HUES48 (cell line): ENCODE measurements around the gene ELL3.
A peak's percentile ranks its signal among the peaks of the same experiment; 100 is the strongest.
"Not testable (repeated sequence)": the region's sequence is repeated elsewhere in the genome, so short reads cannot be mapped to it uniquely, and the experiment has no call there.

Experiments
- H3K27ac ChIP-seq: one replicate; pipeline ENCODE4 v1.7.0; 2013; ENCODE audit warnings: low read depth, low read length, inconsistent platforms
- H3K27me3 ChIP-seq: 2 replicates; pipeline ENCODE4 v1.6.1; 2013; ENCODE audit warnings: mild to moderate bottlenecking, low read length; ENCODE audit not compliant: control insufficient read depth, insufficient read depth
- H3K36me3 ChIP-seq: 2 replicates; pipeline ENCODE4 v1.6.1; 2013; ENCODE audit warnings: low read length; ENCODE audit not compliant: control insufficient read depth, insufficient read depth
- H3K4me1 ChIP-seq: 2 replicates; pipeline ENCODE4 v1.6.1; 2013; ENCODE audit warnings: mild to moderate bottlenecking, low read length; ENCODE audit not compliant: control insufficient read depth, insufficient read depth
- H3K4me3 ChIP-seq: 2 replicates; pipeline ENCODE4 v1.5.1; 2013; ENCODE audit warnings: mild to moderate bottlenecking, low read depth, low read length
- H3K9ac ChIP-seq: 2 replicates; pipeline ENCODE4 v1.6.1; 2013; ENCODE audit warnings: mild to moderate bottlenecking, low read depth, low read length, moderate library complexity
- H3K9me3 ChIP-seq: 2 replicates; pipeline ENCODE4 v1.6.1; 2013; ENCODE audit warnings: low read length; ENCODE audit not compliant: control insufficient read depth, insufficient read depth

Gene ELL3

GRCh38 chr15:43763819-43764446 is 12.8 kb downstream of the ELL3 start:
- H3K9me3 ChIP-seq: no peaks in the 10 kb centered on the region
- no peak overlapping the region for H3K4me3 ChIP-seq
- H3K27ac ChIP-seq: no peak overlapping the region
- H3K4me1 ChIP-seq: no peaks in the 10 kb centered on the region
- peaks cover 93% of the 10 kb centered on the region for H3K36me3 ChIP-seq
- no peak overlapping the region for H3K9ac ChIP-seq
- H3K27me3 ChIP-seq: no peaks in the 10 kb centered on the region

- Histone ChIP-seq H3K9ac (no peak overlapping the region), H3K27ac (no peak overlapping the region), H3K36me3 (peaks cover 93% of the 10 kb centered on the region)
Observed at GRCh38 chr15:43762824-43763223, 13.9 kb downstream of the ELL3 start.

GRCh38 chr15:43751885-43752284 is 24.9 kb downstream of the ELL3 start:
- H3K4me3 ChIP-seq: no peak overlapping the region
- no peak overlapping the region for H3K27ac ChIP-seq
- no peaks in the 10 kb centered on the region for H3K4me1 ChIP-seq
- no peaks in the 10 kb centered on the region for H3K9me3 ChIP-seq
- peaks cover 70% of the 10 kb centered on the region for H3K36me3 ChIP-seq
- no peaks in the 10 kb centered on the region for H3K27me3 ChIP-seq
- no peak overlapping the region for H3K9ac ChIP-seq

More at GRCh38 chr15:43762824-43763223, 13.9 kb downstream of the ELL3 start:
- Histone ChIP-seq H3K4me3 (no peak overlapping the region), H3K4me1 (no peaks in the 10 kb centered on the region), H3K9me3 (no peaks in the 10 kb centered on the region), H3K27me3 (no peaks in the 10 kb centered on the region)

GRCh38 chr15:43749690-43750345 is 26.9 kb downstream of the ELL3 start:
- Histone ChIP-seq H3K9me3 (no peaks in the 10 kb centered on the region), H3K27me3 (no peaks in the 10 kb centered on the region), H3K4me1 (no peaks in the 10 kb centered on the region), H3K27ac (no peak overlapping the region), H3K36me3 (peaks cover 51% of the 10 kb centered on the region), H3K9ac (no peak overlapping the region), H3K4me3 (no peak overlapping the region)

- Histone ChIP-seq H3K36me3 (peaks cover 37% of the 10 kb centered on the region), H3K9me3 (no peaks in the 10 kb centered on the region), H3K4me1 (no peaks in the 10 kb centered on the region), H3K27me3 (no peaks in the 10 kb centered on the region), H3K27ac (no peak overlapping the region), H3K9ac (no peak overlapping the region), H3K4me3 (peak overlapping the region; percentile 68)
Observed at GRCh38 chr15:43748376-43748775, 28.4 kb downstream of the ELL3 start.

- not testable (repeated sequence) for H3K27me3 ChIP-seq, H3K9me3 ChIP-seq, H3K4me1 ChIP-seq
- Histone ChIP-seq H3K27ac (peak overlapping the region; percentile 94), H3K9ac (peak overlapping the region; percentile 94), H3K36me3 (peaks cover 22% of the 10 kb centered on the region), H3K4me3 (peak overlapping the region; percentile 68)
Observed at GRCh38 chr15:43746903-43747309, 29.9 kb downstream of the ELL3 start.

- peak within 1 kb of the TSS; percentile 94 for H3K27ac ChIP-seq
- H3K4me3 ChIP-seq: peak within 1 kb of the TSS; percentile 68
- H3K4me1 ChIP-seq, H3K27me3 ChIP-seq, H3K9me3 ChIP-seq: not testable (repeated sequence)
- H3K9ac ChIP-seq: peak within 1 kb of the TSS; percentile 94
- H3K36me3 ChIP-seq: peaks cover 17% of the 10 kb centered on the region
Observed at GRCh38 chr15:43746245-43746902, 30.4 kb downstream of the ELL3 start, which contains the start of gene PDIA3. Gene PDIA3 (plus strand): TSS chr15:43746438. CDS start chr15:43746540, 102 bp downstream.

- H3K9ac ChIP-seq: no peak overlapping the region
- no peak overlapping the region for H3K4me3 ChIP-seq
- no peaks in the 10 kb centered on the region for H3K36me3 ChIP-seq
Observed at GRCh38 chr15:43735416-43735815, 41.4 kb downstream of the ELL3 start.

GRCh38 chr15:43728053-43728725 is 48.6 kb downstream of the ELL3 start:
- H3K4me3 ChIP-seq, H3K4me1 ChIP-seq, H3K27me3 ChIP-seq, H3K27ac ChIP-seq, H3K36me3 ChIP-seq, H3K9ac ChIP-seq, H3K9me3 ChIP-seq: not testable (repeated sequence)

More at GRCh38 chr15:43735416-43735815, 41.4 kb downstream of the ELL3 start:
- no peaks in the 10 kb centered on the region for H3K27me3 ChIP-seq
- H3K4me1 ChIP-seq: no peaks in the 10 kb centered on the region
- no peak overlapping the region for H3K27ac ChIP-seq
- no peaks in the 10 kb centered on the region for H3K9me3 ChIP-seq

- H3K9ac ChIP-seq, H3K4me3 ChIP-seq, H3K9me3 ChIP-seq, H3K27ac ChIP-seq, H3K27me3 ChIP-seq, H3K36me3 ChIP-seq, H3K4me1 ChIP-seq: not testable (repeated sequence)
Observed at GRCh38 chr15:43726306-43726705, 50.5 kb downstream of the ELL3 start.

GRCh38 chr15:43723151-43723550 is 53.6 kb downstream of the ELL3 start:
- H3K9me3 ChIP-seq: no peaks in the 10 kb centered on the region
- H3K36me3 ChIP-seq: no peaks in the 10 kb centered on the region
- no peak overlapping the region for H3K4me3 ChIP-seq
- no peaks in the 10 kb centered on the region for H3K4me1 ChIP-seq
- H3K27me3 ChIP-seq: no peaks in the 10 kb centered on the region
- no peak overlapping the region for H3K27ac ChIP-seq
- no peak overlapping the region for H3K9ac ChIP-seq
